Measurements from ENCODE around the gene CDH8. TPM values are rescaled to one million over a fixed set of nuclear protein-coding genes. Genes with fewer than 3 reads are reported as not detected.
A peak's percentile ranks its signal among the peaks of the same experiment; 100 is the strongest.

The CDH8 gene, protein sequence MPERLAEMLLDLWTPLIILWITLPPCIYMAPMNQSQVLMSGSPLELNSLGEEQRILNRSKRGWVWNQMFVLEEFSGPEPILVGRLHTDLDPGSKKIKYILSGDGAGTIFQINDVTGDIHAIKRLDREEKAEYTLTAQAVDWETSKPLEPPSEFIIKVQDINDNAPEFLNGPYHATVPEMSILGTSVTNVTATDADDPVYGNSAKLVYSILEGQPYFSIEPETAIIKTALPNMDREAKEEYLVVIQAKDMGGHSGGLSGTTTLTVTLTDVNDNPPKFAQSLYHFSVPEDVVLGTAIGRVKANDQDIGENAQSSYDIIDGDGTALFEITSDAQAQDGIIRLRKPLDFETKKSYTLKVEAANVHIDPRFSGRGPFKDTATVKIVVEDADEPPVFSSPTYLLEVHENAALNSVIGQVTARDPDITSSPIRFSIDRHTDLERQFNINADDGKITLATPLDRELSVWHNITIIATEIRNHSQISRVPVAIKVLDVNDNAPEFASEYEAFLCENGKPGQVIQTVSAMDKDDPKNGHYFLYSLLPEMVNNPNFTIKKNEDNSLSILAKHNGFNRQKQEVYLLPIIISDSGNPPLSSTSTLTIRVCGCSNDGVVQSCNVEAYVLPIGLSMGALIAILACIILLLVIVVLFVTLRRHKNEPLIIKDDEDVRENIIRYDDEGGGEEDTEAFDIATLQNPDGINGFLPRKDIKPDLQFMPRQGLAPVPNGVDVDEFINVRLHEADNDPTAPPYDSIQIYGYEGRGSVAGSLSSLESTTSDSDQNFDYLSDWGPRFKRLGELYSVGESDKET
- total RNA-seq (2014; rRNA removed; shearing (Covaris generic)): not detected in 2 replicates
- 1.3 and 2.0 TPM in 2 replicates for polyA plus RNA-seq (2015; cell fraction: cytosol; rRNA removed)
- polyA plus RNA-seq (2015; cell fraction: nucleus; rRNA removed): 3.1 and 4.2 TPM in 2 replicates

GRCh38 chr16:62036101-62036801, at the start of gene CDH8:
Gene CDH8 (minus strand): TSS chr16:62036438. CDS start chr16:62021403, 15,035 bp downstream.
- no peak for DNase-seq (ENCODE audit: low read depth)

DNA sequence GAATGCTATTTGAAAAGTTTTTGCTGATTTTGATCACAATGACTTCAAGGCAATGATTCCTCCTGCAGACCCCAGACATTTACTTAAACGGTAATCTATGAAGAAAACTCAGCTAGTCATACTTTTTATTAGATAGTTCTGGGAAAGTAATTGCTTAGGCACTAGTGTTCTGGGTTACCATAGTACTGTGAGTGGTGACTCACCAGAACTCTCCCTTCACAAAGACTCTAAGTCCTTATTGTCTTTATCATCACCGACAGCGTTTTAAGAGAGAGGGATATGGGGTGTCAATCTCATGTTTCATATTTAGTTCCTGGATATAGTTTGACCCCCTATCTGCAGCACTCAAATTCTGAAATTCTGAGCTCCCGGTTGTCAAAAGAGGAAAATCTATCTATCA, 43.0 kb upstream of the CDH8 start:
- peak; percentile 29 for DNase-seq (ENCODE audit: low read depth)

- DNase-seq (ENCODE audit: low read depth): peak; percentile 2
These were observed 41.8 kb upstream of the CDH8 start for GRCh38 chr16:62077998-62078397.

GRCh38 chr16:62076886-62077285, 40.6 kb upstream of the CDH8 start:
- no peak for DNase-seq (ENCODE audit: low read depth)

DNA sequence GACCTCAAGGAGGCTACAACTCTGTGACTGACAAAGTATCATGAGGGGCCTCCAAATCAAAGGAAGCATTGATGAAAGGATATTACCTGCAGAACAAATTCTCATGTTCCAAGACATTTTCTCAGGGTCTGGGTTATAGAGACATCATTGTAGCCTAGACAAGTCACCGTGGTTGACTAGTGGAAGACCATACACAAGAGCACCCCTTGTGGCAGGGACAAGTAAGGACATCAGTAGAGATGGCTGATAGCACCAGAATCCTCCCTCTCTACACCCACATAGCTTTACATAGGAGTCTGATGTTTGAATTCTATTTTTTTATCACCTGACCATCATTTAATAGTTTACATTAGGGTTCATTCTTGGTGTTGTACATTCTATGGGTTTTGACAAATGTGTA, 32.5 kb upstream of the CDH8 start:
- DNase-seq (ENCODE audit: low read depth): peak; percentile 10

DNA sequence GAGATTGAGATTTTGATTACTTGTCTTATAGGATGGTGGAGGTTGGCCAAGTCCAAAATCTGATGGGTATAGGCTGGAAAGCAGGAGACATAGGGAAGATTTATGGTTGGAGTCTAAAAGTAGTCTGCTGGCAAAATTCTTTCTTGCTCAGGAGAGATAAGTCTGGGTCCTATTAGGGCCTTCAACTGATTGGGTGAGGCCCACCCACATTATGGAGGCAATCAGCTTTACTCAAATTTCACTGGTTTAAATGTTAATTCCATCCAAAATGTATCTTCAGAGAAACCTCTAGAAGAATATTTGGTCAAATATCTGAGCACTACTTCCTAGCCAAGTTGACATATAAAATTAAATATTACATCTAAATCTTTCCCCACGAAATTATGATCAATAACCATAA, 31.7 kb upstream of the CDH8 start:
- no peak for DNase-seq (ENCODE audit: low read depth)

DNA sequence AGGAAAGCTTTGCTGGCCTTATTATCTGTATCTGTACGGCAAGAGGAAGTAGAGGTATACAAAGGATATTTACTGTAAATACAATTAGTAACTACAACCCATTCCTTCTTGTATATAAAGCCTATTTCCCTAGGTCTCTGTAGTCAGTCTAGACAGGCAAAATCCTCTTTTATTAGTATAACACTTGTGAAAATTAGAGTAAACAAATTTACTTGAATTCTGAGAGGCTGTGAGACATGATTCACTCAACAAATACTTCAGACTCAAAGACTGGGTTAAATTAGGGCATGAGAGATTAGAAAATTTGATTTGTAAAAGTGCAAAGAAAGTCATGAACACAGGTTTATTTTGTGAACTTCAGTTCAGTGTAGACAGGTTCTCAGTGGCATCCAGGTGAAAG, 30.9 kb upstream of the CDH8 start:
- no peak for DNase-seq (ENCODE audit: low read depth)

GRCh38 chr16:62066747-62067146, 30.5 kb upstream of the CDH8 start:
- no peak for DNase-seq (ENCODE audit: low read depth)

- no peak for DNase-seq (ENCODE audit: low read depth)
These were observed 27.9 kb upstream of the CDH8 start for GRCh38 chr16:62064173-62064572.

- DNase-seq (ENCODE audit: low read depth): no peak
These were observed 23.9 kb upstream of the CDH8 start for GRCh38 chr16:62060089-62060488.

GRCh38 chr16:62059527-62059926, 23.3 kb upstream of the CDH8 start:
- no peak for DNase-seq (ENCODE audit: low read depth)

- DNase-seq (ENCODE audit: low read depth): no peak
These were observed 22.2 kb upstream of the CDH8 start for GRCh38 chr16:62058412-62058811.

- no peak for DNase-seq (ENCODE audit: low read depth)
These were observed 15.7 kb upstream of the CDH8 start for GRCh38 chr16:62051942-62052341.

GRCh38 chr16:62050793-62051192, 14.6 kb upstream of the CDH8 start:
- no peak for DNase-seq (ENCODE audit: low read depth)

- no peak for DNase-seq (ENCODE audit: low read depth)
These were observed 10.6 kb upstream of the CDH8 start for GRCh38 chr16:62046801-62047200.

DNA sequence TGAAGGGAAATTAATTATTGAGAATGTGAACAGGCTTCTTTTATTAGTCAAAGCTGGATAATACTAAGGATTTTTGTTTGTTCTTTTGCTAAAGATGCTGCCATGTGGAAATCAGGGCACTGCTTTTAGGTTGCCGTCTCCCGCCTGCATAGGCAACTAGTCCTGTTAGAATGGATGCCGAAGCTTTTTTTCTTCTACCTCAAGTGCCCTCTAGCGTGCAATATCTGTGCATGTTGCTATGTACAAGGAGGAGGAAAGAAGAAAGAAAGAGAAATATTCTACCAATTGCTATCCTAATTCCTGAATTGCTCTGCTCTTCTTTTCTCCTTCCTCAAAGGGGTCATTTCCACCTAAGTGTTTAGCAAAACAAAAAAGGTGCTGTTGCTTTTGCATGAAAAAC, 5.2 kb upstream of the CDH8 start:
- peak; percentile 45 for DNase-seq (ENCODE audit: low read depth)

- no peak for DNase-seq (ENCODE audit: low read depth)
These were observed 2.4 kb upstream of the CDH8 start for GRCh38 chr16:62038646-62039045.

DNA sequence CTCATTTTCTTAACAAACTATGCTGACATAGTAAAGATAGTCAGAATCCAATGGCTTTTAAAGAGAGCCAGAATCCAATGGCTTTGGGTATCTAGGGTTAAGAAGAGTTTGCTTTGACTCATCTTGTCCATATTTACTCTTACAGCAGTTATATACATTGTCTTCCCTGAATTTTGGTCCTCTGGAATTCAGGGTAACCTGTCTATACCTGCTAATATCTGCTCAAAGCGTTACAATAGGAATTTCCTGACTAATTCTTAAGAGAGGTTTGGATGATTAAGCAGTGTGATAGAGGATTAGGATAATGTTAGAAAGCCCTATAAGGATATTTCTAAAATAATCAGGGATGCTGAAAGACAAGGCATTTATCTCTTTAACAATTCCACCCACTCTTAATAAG, 2.0 kb upstream of the CDH8 start:
- DNase-seq (ENCODE audit: low read depth): no peak

- DNase-seq (ENCODE audit: low read depth): no peak
These were observed 531 bp upstream of the CDH8 start for GRCh38 chr16:62036802-62037135.

DNA sequence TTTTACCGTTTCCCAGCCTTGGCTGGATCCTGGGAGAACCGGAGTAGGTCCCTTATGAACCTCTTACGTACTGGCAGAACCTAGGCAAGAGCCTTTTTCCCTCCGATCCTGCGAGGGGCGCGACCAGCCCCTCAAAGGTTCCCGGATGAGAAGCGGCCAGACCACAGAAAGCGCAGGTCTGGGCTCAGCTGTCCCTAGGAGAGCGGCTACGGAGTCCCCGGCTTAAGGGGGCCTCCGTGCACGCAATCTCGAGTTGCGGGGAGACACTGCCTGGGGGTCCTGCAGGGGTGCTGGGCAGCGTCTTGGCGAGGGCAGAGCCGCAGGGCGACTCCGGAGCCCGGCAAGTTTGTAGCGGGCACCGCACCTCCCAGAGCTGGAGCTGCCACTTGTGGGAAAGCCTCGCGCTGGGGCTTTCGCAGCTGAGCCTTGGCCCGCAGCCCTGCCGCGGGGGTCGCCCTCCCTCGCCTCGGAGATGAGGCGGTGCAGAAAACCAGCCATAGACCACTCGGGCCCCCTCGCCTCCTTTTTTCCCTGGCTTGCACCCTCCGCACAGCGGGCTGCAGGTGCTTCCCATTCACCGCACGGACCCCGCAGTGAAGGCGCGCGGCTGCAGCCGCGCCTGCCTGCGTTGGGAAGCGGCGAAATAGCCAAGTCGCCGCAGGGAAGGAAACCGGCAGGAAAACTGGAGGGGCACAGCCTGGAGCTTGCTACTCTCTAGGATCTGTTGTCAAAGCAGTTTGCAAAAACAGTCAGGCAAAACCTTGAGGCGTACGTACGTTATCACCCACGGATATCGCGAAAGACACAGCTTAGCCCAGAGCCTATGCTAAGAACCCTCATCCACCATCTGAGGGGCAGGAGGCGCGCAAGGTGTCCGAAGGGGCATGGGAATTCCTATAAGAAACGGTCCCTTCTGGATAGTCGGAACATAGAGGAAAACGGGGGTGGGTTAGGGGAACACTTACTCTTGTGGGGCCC, 834 bp downstream of the CDH8 start:
- DNase-seq (ENCODE audit: low read depth): no peak
